Stimulated activated CD8-positive, alpha-beta memory T cell treated with anti-CD3 and anti-CD28 coated beads, Interleukin-15, amount 100 ng/mL, for 48 hours (primary cell): ENCODE measurements around the gene DLG2.

Experiments used
- DNase-seq, 2 donors: peaks; one replicate each; pipeline ENCODE4 v3.0.0-alpha.2; 2020; ENCODE audit warnings: low read depth in 2 of 2

The DLG2 gene

DNA sequence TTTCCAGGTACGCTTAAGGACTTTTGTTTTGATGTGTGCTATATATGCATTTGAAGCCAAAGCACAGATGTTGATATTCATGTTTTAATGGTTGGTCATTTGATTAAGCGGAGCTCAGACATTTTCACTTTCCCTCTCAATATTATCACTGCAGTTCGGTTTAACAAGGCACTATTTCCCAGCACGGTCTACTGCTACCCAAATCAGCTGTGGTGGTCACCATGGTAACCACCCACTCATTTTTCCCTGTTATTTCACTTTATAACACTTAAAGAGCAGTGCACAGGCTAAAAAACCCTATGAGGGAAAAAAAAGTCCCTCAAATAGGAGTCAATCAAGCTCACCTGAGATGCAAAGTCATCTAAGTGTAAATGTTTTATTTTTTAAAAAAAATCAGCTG, 1901.4 kb downstream of the DLG2 start:
- no peak for DNase-seq

DNA sequence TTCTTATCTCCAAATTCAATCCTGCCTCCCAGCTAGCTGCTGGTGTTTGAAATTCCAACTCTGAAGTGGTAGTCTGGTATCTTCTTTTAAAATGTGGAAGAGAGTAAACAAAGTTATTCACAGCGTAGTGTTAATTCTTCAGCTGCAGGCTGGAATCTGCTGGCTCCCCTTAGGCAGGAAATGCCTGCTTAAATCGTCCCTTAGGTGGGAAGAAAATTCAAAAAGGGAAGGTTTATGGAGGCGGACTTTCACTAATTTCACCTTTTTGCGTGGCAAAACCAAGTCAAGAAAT, 1901.9 kb downstream of the DLG2 start:
- no peak for DNase-seq

DNA sequence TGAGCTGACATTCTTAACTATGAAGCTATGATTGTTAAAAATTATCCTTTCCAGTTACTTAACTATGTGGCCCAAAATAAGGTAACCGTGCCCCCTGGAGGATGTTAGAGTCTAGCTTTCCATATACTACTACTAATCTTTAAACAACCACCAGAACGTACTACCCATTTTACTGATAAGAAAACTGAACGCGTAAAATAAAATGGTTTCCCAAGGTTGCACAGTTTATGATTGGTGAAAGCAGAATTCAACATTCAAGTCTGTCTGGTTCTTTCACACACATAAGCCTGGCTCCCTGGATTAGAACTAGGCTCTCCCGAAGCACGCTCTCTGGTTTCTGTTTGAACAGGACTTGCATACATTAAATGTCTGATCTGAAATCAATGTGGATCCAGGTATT, 1903.1 kb downstream of the DLG2 start:
- DNase-seq: no peak

DNA sequence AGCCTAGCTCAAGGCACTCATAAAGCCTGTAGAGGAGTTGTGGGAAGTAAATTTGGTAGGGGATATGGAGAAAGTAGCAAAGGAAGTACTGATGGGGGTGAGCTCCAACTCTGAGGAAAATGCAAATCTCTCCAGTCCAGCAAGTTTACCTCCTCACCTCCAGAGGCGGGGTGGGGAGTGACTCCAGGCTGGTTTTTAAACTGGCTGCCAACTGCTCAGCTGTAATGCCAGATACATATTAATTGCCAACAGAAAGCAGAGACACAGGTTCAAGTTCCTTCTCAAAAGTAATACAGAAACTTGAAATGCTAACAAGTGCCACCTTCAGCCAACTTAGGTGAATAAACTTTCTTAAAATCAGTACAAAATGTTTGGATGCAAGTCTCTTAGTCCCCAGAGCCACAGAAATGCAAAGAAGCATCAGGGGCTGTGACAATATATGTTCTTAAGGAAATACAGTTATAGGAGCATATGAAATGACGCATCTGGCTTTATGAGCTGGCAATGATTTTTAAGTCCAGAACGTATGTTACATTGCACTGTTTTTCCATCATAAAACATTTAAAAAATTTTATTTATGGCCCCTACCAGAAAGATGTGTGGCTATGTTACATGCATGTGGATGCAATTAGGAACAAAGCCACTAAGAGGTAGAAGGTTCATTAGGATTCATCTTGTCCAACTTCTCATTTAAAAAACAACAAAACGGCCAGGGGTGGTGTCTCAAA, 1904.6 kb downstream of the DLG2 start:
- no peak for DNase-seq

DNA sequence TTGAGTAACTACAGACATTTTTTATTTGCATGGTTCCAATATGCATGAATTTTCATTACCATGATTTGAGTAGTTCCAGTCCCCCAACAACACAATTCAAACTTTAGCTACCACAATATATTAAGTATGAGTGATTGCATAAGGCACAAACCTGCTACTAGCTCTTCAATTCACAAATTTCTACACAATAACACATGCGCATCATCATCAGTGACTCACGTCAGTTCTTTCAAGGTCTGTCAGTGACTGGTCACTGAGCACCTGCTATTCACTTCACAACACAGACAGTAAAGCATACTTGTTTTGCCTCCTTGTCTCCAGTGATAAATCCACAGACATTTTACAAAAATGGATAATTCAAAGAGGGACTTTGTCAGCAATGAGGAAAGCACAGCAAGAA, 1905.9 kb downstream of the DLG2 start:
- no peak for DNase-seq

DNA sequence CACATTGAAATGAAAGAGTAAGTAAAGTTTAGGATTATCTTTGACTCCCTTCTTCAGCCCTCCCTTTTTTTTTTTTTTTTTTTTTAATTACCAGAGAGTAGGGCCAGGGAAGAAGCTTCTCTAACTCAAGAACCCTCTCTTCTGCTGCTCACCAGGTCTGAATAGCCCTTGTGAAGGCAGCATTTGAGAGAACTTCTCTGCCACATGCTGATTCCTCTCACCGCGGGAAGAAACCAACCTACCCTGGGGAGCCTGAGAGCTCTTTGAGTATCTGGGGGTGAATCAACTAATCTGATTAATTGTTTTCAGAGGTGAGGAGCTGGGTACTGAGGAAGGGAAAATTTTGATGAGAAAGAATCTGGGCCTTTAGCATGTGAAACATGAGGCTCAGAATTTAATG, 1906.5 kb downstream of the DLG2 start:
- DNase-seq: no peak

DNA sequence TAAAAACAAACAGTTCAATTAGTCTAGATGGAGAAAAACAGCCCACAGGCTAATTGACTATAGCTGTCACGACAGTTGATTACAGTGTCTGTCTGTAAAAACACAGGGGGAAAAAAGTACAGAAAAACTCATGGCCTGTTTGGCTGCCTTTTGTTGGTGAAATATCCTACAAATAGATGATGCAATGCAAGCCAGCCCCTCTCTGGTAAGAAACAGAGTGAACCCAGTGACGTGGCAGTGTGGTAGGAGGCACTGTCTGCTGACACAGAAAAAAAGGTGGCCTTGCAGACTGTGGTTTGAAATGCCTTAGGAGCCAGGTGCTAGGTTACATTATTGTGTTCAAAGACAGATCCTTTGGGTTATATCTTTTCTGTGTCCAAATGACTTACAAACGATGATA, 1909.6 kb downstream of the DLG2 start:
- DNase-seq: no peak

DNA sequence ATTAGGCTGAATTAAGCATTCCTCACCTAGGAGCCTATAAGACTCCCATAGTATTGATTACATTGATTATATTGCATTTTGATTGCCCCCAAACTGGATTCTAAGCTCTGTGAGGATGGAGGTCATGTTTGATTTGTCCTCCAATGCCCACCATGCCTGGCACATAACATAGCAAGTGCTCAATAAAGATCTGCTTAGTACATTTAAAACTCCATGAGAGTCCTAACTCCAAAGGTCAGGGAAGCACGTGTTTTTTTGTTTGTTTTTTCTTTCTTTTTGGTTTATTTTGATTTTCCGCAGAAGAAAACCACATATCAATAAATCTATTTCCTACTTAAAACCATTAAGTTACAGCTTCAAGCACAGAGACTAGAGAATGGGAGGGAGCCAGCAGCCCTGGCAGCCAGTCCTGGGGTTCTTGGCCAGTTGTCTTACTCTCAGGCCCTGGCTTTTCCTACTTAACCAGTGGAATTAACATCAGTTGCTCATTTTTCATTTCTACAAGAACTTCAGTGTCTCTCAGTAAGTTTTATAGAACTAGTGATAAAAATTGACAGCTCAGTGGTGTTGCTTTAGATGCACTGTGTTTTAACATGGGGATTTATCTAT, 1911.1 kb downstream of the DLG2 start:
- DNase-seq: no peak

DNA sequence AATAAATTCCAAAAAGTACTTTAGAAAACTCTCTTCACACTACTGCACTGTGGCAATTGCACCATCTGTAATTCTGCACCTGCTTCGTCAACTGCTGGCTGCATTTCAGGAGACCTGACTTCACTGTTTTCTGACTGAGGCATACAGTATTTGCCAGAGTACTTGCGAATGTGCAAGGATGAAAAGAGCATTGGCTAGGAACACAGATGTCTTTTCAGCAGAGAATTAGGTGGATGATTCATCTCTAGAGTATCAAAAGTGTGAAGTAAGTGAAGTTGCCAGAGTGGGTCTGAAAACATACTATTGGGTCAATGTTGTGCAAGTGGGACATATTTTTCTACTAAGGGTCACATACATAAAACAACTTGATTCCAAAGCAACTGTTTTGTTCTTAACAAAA, 1913.4 kb downstream of the DLG2 start:
- DNase-seq: no peak

DNA sequence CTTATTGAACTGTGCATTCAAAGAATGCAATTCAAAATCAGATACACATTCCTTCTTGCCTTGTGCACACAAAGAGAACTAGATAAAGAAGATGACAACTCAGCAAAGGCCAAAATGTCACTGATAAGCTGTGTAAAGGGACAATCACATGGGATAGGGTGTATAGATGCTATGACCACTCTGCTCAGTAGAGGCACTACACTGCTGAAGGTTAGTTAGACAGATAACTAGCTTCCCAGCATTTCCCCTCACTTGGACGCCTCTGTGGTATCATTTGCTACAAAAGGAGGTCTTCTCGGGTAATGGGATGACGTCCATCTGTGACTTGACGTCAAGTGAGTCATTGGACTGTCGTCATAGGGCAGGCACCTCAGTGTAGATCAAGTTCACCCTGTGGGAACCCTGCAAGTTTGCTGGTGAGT, 1916.0 kb downstream of the DLG2 start:
- no peak for DNase-seq

DNA sequence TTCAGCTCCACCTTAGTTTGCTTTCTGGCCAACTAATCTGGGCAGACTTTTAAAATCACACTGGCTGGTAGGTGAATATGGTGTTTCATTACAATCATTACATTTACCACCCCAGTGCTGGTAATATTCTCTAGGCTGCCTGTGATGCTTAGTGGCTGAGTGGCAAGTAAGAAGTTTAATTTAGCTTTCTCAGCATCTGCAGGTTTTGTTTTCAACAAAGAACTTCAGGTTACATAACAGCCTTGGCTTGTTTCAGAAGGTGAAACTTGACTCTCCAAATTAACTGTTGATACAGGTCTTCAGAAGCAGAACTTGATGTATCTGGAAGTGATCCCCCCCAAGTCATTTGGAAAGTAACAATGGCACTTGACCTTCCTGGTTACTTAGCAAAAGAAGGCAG, 1917.7 kb downstream of the DLG2 start:
- DNase-seq: no peak

DNA sequence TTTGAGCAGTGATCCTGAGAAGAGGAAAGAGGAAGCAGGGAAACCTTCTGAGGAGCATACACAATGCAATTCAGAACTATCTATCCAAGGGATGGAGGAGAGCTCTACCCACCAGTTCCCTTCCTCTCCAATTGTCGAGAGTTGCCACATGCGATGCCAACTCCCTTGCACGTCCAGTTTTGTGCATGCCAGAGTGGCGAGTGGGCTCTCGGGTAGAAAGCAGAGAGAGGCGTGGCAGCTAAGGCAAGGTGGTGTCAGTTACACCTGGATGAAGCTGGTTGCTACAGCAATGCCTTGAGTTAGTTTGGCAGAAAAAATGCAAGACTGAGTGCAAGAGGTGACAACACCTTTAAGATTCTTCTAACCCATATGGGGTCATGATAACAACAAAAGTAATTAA, 1920.6 kb downstream of the DLG2 start:
- no peak for DNase-seq

DNA sequence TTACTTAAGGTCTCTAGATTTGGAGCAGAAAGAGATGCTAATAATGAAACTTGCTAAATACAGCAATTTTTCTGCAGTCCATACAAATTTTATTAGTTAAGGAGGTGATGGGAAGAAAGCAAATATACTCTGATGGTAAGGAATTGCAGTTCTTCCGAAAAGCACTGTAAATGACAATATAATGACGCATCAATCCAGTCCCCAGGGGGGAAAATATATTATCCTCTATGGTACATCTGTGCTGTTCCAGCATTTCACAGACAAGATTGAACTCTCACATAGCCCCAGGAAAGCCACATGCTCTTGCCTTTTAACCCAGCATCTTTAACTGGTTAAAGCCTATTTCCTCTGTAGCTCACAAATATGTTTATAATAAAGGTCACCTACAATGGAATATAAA, 1924.3 kb downstream of the DLG2 start:
- DNase-seq: no peak

DNA sequence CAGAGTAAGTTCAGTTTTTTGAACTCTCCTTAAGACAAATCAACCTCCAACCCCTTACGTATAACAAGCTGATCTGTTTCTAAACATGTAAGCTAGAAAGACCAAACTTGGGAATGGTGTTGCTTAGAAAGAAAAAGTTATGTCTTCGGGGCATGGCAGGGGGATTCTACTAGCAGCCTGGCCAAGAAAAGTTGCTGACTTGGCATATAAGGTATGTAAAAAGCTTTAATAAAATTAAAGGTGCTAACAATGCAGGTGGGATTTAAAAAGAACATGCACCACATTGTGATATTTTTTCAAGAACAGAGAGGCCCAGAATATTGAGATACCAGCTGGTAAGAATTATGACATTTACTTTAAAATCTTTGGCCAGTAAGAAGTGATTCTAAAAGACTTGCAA, 1929.6 kb downstream of the DLG2 start:
- no peak for DNase-seq

DNA sequence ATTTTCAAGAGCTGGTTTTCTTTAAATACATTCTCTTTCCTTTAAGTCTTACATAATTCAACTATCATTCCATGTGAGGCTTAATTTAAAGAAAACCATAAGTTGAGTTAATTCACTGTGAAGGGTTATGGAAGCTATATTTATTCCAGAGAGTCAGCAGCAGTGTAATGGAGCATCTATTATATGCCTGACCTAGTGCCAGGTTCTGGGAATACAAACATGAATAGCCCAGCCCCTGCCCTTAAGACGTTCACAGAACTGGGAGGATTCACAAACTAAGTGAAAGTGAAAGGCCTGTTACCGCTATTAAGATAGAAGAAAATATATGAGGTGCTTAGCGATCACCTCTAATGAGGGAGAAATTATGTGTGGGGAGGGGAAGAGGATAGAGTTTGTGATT, 1932.1 kb downstream of the DLG2 start:
- DNase-seq: no peak

DNA sequence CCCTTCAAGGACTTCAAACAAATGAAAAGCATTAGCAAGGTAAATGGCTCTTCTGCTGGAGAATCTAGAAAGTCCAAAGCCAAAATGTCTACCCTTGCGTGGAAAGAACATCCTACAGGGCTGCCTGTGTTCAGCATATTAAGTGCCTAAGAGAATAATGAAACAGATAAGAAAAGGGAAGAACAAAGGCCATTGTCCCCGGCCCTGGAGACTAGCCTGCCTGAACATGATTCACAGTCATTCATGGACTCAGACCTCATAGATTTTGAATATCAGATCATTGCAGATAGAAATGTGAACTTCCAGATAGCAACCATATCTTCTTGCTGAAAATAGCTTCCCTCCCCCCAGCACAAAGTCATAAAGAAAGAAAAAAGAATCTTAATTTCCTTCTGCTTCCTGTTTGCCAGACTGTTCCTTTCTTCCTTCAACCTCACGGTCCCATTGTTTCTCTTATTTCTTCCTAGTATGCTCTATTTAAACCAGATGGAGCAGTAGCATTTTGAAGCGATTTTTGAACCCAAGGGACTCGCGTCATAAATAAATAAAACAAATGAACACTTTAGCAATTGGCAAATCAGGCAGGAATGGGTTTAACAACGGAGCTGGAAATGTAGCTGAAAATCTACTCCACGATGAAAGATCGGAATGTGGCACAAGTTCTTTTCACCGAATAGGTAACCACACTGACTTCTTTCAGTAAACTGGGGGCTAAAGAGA, 1932.8 kb downstream of the DLG2 start:
- no peak for DNase-seq

DNA sequence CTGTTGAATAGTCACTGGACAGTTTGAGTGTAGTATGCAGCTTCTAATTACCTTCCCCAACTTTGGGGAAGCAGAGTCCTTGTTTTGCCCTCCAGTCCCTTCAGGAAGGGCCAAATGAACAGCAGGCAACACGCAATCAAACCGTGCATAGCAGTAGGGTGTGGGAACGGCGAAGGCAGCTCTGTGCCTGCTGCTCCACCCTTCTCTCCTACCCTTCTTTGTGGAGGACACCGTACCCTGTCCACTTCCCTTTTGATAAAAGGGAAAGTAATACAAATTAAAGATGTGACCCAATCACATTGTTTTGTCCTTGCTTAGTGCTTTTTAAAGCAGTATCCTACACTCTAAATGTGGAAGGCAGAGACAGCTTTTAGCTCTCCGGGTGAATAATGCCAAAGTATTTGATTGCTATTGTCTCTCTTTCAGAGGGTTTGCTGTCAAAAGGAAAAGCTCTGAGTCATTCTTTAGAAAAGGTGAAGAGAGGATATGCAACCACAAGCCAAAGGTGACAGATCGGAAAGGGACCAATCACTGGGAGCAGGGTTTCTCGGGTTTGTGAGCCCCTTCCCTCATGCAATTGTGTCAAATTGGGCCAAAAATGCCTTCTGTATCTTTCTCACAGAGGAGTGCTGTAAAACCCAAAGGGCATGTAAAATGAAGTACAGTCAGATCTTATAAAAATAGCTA, 1933.7 kb downstream of the DLG2 start:
- DNase-seq: no peak

DNA sequence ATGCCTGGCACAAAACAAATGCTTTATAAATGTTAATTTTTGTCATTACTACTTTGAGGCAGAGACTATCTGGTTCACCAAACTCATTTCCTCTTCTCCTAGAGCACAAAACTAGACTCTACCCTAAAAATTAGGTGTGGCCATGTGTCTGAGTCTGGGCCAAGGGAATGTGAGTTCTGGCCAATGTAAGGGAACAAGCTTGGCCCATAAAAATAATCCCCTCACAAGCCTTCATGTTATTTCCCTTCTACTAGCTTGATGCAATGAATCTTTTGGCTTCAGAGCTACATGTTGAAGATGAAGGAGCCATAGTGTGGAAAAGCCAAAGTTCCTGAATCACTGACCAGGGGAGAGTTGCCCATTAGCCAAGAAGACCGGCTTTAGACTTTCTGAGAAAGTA, 1934.5 kb downstream of the DLG2 start:
- no peak for DNase-seq

DNA sequence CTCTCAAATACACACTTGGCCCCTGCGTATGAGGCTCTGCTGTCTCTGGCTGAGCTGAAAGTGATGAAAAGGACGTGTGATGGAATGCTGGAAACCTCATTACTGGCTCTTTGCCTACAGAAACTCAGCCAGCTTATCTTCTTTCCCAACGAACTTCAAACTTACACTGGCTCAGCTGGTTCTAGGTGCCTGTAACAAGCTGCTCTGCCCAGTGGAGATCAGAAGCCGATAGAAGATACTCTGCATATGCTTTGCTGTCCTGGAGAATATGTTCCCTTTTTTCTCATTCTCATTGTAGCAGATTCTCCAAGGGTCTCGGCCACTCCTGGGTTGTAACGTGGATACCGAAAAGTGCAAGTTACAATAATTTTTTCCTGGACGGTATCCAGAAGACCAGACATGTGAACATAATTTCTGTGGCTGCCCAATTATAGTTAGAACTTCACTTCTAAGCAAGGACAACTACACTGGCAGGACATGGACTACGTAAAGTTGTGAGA, 1935.6 kb downstream of the DLG2 start:
- DNase-seq: no peak

DNA sequence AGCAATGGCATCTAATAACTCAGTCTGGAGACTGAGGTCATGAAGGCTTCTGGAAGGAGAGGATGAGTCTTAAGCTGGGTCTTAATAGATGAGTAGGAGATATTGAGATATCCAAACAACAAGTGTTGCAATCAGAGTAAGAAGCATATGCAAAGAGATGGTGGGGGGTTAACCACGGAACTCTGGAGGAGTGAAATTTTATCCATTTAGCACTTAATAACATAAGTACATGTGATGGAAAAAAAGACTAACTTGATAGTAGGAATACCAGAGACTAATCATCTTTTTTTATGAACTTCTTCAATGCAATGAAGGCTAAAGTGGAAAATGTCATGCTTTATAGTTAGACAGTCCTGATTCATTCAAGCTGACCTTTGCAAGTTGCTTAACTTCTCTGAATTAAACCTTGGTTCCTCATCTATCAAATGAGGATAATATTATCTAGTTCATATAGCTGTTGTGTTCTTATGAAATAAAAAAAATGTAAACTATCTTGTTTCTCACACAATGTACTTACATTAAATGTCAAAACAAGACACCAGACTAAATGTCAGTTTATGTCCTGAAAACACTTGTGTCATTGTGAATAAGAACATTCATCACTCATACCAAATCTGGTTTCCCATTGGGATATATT, 1937.9 kb downstream of the DLG2 start:
- no peak for DNase-seq

DNA sequence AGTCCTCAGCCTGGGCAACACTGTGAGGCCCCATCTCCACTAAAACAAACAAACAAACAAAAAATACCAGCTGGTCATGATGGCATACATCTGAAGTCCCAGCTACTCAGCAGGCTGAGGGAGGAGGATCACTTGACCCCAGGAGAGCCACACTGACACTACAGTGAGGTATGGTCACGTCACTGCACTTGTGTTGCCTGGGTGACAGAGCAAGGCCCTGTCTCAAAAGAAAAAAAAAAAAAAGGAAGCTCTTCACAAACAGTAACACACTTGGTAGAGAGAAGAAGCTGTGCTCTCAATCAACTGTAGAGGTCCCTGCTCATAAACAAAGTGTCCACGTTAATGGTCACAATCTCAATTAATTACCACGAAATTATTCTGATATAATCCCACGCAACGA, 1939.4 kb downstream of the DLG2 start:
- DNase-seq: no peak

DNA sequence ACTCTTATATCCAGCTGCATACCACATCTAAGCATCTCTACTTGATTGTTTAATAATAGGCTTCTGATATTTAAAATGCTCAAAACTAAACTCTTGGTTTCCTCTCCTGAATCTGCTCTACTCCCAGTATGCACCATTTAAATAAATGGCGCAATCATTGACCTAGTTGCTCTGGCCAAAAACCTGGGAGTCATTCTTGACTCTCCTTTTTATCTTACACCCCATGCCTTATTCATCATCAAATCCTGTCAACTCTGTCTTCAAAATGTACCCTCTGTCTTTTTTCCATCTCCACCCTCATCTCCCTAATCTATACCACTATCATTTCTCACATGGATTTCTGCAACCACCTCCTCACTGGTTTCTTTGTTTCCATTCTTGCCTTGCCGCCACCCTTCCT, 1941.4 kb downstream of the DLG2 start:
- DNase-seq: no peak
